Myometrial cell (primary cell): Measurements from ENCODE around the gene ADGRF5. TPM values are rescaled to one million over a fixed set of nuclear protein-coding genes. Genes with fewer than 3 reads are reported as not detected.

Experiments used
- total RNA-seq: library from RNA; depleted of rRNA; stranded (reverse); fragments of >200 nt; gene quantifications from 2 replicates; pipeline ENCODE4 v1.2.3, GENCODE V29; 2015

Gene ADGRF5, protein sequence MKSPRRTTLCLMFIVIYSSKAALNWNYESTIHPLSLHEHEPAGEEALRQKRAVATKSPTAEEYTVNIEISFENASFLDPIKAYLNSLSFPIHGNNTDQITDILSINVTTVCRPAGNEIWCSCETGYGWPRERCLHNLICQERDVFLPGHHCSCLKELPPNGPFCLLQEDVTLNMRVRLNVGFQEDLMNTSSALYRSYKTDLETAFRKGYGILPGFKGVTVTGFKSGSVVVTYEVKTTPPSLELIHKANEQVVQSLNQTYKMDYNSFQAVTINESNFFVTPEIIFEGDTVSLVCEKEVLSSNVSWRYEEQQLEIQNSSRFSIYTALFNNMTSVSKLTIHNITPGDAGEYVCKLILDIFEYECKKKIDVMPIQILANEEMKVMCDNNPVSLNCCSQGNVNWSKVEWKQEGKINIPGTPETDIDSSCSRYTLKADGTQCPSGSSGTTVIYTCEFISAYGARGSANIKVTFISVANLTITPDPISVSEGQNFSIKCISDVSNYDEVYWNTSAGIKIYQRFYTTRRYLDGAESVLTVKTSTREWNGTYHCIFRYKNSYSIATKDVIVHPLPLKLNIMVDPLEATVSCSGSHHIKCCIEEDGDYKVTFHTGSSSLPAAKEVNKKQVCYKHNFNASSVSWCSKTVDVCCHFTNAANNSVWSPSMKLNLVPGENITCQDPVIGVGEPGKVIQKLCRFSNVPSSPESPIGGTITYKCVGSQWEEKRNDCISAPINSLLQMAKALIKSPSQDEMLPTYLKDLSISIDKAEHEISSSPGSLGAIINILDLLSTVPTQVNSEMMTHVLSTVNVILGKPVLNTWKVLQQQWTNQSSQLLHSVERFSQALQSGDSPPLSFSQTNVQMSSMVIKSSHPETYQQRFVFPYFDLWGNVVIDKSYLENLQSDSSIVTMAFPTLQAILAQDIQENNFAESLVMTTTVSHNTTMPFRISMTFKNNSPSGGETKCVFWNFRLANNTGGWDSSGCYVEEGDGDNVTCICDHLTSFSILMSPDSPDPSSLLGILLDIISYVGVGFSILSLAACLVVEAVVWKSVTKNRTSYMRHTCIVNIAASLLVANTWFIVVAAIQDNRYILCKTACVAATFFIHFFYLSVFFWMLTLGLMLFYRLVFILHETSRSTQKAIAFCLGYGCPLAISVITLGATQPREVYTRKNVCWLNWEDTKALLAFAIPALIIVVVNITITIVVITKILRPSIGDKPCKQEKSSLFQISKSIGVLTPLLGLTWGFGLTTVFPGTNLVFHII (N-terminal part only)
- not detected in 2 replicates for total RNA-seq

GRCh38 chr6:46921731-46922130, at the start of gene ADGRF5:
Gene ADGRF5 (minus strand): TSS chr6:46921938. CDS start chr6:46906762, 15,176 bp downstream.

Other genes starting within 250 kb of the ADGRF5 start
- gene TDRD6, start 234.1 kb downstream of the ADGRF5 start, total RNA-seq = not detected in 2 replicates
- not detected in 2 replicates for gene PLA2G7, start 186.6 kb downstream of the ADGRF5 start, total RNA-seq
- not detected in 2 replicates for gene ANKRD66, start 175.0 kb downstream of the ADGRF5 start, total RNA-seq
- gene MEP1A, start 128.5 kb downstream of the ADGRF5 start, total RNA-seq = not detected in 2 replicates
- not detected in 2 replicates for gene ADGRF1, start 120.4 kb upstream of the ADGRF5 start, total RNA-seq